ENCODE results near the gene HVCN1. TPM values are rescaled to one million over a fixed set of nuclear protein-coding genes. Genes with fewer than 3 reads are reported as not detected.

HVCN1 gene
- total and polyA plus RNA-seq, 2 of the 8 experiments (the other 6 are each of a cell fraction or from before 2014, with no cell fraction given), result 5.8 to 11.2 TPM

- TF ChIP-seq BRCA1 (IDR thresholded peaks at IDR 0.05; ENCODE audit: low read depth, low read length) (no peak), ATF2 (IDR thresholded peaks at IDR 0.05; ENCODE audit: low read length) (no peak), BCL11A (IDR thresholded peaks at IDR 0.05; ENCODE audit: low read depth in 2 of 2, low read length in 2 of 2) (no peak), NANOG (IDR thresholded peaks at IDR 0.05; ENCODE audit: insufficient read depth, low read depth, low read length, poor library complexity, severe bottlenecking) (no peak), GABPA (IDR thresholded peaks at IDR 0.05; ENCODE audit: borderline replicate concordance, insufficient read depth, low read length) (no peak)
Observed at GRCh38 chr12:110708917-110709316, 20.0 kb upstream of the HVCN1 start (continued).

All from H1 (cell line).